Thymus (tissue), 11 donors: ENCODE results near the gene TRIM34. TPM values are rescaled to one million over a fixed set of nuclear protein-coding genes. Genes with fewer than 3 reads are reported as not detected.
"Not testable (repeated sequence)": the region's sequence is repeated elsewhere in the genome, so short reads cannot be mapped to it uniquely, and the experiment has no call there.

Source experiments
- DNase-seq, 9 donors: peaks; one replicate each; pipeline ENCODE4 v3.0.0-alpha.2; 2013; ENCODE audit warnings: low spot score in 9 of 9, low read depth in 6 of 9, missing footprints in 1 of 9
- H3K27ac ChIP-seq, 2 donors: one replicate each; pipeline ENCODE4 v1.5.1; 2013; ENCODE audit warnings: control low read depth in 1 of 2, low read depth in 1 of 2, low read length in 1 of 2, mild to moderate bottlenecking in 1 of 2, moderate library complexity in 1 of 2
- H3K27me3 ChIP-seq, 2 donors: one replicate each; pipeline ENCODE4 v1.5.1; 2013; ENCODE audit warnings: low read length in 1 of 2; ENCODE audit not compliant: control insufficient read depth in 2 of 2, insufficient read depth in 1 of 2
- H3K36me3 ChIP-seq, 2 donors: one replicate each; pipeline ENCODE4 v1.5.1; 2013; ENCODE audit warnings: low read length in 1 of 2, mild to moderate bottlenecking in 1 of 2, moderate library complexity in 1 of 2; ENCODE audit not compliant: control insufficient read depth in 2 of 2, insufficient read depth in 2 of 2
- H3K4me1 ChIP-seq, 2 donors: one replicate each; pipeline ENCODE4 v1.5.1; 2013; ENCODE audit warnings: low read length in 2 of 2; ENCODE audit not compliant: control insufficient read depth in 2 of 2, insufficient read depth in 2 of 2
- H3K4me3 ChIP-seq, 2 donors: one replicate each; pipeline ENCODE4 v1.5.1; 2013; ENCODE audit warnings: low read length in 2 of 2, control low read depth in 1 of 2, mild to moderate bottlenecking in 1 of 2
- H3K9me3 ChIP-seq, 2 donors: one replicate each; pipeline ENCODE4 v1.5.1; 2013; ENCODE audit warnings: low read length in 1 of 2, mild to moderate bottlenecking in 1 of 2; ENCODE audit not compliant: control insufficient read depth in 2 of 2, insufficient read depth in 1 of 2
- WGBS: extraction: QIAGEN DNeasy Blood & Tissue Kit; methylation state at CpG from one replicate; pipeline ENCODE4 v1.1.7; 2013; 5-methylcytosine and 5-hydroxymethylcytosine counted together
- polyA plus RNA-seq: library from polyadenylated mRNA; stranded (reverse); fragments of 200-250 nt; gene quantifications from one replicate; pipeline ENCODE4 v1.2.3, GENCODE V29; 2013
- total RNA-seq: library from RNA; stranded (reverse); fragments of 120-200 nt; gene quantifications from one replicate; pipeline ENCODE4 v1.2.4, GENCODE V29; 2013
- donor health status: healthy.

Gene TRIM34
- total and polyA plus RNA-seq, 2 donors = 8.0 to 15.0 TPM

DNA sequence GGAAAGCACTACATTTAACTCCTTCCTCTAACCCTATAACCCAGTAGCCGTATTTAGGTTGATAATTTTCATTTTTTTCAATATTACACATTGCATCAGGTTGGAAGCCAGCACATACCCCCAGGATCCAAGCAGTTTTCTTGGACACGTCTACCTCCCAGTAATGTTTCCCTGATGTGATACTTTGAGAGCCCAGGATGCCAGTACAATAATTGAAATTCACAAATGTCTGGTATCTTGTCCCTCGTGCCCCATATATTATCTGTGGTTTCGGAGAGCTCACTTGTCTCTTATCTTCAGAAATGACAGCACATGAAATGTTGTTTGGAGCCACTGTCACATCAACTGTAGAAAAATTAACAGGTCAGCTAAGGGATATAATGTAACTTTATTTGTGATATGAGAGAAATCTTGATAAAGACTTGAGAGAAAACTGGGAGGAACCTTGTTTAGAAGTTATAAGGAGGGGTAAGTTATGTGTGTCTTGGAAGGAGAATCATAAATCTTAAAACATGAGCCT is 40.3 kb downstream of the TRIM34 start:
- WGBS = 97% methylated on average over 4 of the region's 4 CpGs
- Histone ChIP-seq H3K4me1 (no peaks in the 10 kb centered on the region), H3K27me3 (no peaks in the 10 kb centered on the region), H3K9me3 (no peaks in the 10 kb centered on the region), H3K36me3 (peaks cover 15 to 36% of the 10 kb centered on the region in 2 donors), H3K27ac (no peak overlapping the region), H3K4me3 (no peak overlapping the region)
- no peak for DNase-seq

DNA sequence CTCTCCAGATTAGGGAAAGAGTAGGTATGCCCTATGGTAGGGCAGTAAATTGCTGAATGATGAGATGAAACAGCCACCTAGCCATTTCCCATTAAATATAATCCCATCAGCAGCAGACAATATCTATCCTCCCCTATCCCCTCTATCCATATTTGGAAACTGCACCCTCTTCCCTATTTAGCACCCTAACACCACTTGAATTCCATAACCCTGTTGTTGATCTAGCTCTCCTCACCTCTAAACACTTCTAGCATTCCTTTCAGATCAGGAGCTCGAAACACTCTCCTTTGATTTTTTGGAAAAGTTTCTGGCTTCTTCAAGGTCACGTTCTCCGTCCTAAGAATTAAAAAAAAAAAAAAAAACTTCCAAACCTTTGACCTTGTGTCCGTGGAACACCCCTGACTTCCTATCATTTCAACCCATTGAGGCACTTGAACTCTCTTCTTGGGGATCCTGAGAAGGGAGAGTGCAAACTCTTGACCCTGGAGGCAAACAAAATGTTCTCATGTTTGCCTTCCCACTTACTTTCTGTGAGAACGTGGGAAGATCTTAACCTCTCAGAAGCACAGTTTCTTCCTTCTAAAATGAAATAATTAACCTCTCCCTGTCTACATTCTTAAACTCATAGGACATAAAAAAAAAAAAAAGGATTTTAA is 41.1 kb downstream of the TRIM34 start:
- DNase-seq = no peak
- WGBS = 97% methylated on average over 5 of the region's 5 CpGs

DNA sequence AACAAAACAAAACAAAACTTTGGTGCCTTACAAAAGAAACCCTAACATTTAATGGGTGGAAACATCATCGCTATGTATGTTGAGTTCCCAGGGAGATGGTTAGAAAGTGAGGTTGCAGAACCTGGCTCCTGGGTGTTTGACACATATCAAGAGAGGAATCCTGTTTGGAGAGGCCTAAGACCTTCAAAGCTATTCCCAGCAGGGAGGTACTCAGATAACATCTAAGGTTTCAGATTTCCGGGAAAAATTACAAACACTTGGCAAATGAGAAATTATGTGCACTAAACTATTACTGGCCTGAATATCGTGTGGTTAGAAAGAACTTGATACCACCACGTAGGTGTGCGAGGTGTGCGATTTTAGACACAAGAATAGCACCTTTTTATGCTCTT is 41.6 kb downstream of the TRIM34 start:
- Histone ChIP-seq H3K27ac (no peak overlapping the region), H3K36me3 (peaks cover 22 to 44% of the 10 kb centered on the region in 2 donors)
- 95% methylated on average over 6 of the region's 6 CpGs for WGBS

More for the DNA sequence above, 41.1 kb downstream of the TRIM34 start:
- Histone ChIP-seq H3K27me3 (no peaks in the 10 kb centered on the region), H3K4me3 (no peak overlapping the region), H3K9me3 (no peaks in the 10 kb centered on the region), H3K4me1 (no peaks in the 10 kb centered on the region), H3K27ac (no peak overlapping the region), H3K36me3 (peaks cover 21 to 42% of the 10 kb centered on the region in 2 donors)

DNA sequence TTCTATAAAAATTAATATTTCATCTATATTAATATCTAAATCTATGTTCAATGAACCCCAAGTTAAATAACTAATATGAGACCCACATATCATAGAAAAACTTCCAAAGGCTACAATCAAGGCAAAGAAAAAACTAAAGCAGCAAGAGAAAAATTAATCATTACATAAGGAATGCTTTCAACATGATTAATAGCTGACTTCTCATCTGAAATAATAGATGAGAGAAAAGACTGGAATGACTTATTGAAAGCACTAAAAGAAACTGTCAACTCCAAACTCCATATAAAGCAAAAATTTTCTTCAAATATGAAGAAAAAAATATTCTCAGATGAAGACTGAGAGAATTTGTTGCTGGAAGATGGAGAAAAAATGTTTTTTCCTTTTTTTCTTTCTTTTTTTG is 47.0 kb downstream of the TRIM34 start:
- Histone ChIP-seq H3K4me3 (no peak overlapping the region), H3K9me3 (no peaks in the 10 kb centered on the region), H3K36me3 (peaks cover 23 to 32% of the 10 kb centered on the region in 2 donors), H3K4me1 (peaks cover 0 to 3% of the 10 kb centered on the region in 2 donors), H3K27ac (no peak overlapping the region), H3K27me3 (no peaks in the 10 kb centered on the region)
- no peak for DNase-seq

More for the DNA sequence above, 41.6 kb downstream of the TRIM34 start:
- no peaks in the 10 kb centered on the region for H3K27me3 ChIP-seq
- DNase-seq = no peak
- H3K9me3 ChIP-seq = no peaks in the 10 kb centered on the region
- H3K4me3 ChIP-seq = no peak overlapping the region
- H3K4me1 ChIP-seq = no peaks in the 10 kb centered on the region

DNA sequence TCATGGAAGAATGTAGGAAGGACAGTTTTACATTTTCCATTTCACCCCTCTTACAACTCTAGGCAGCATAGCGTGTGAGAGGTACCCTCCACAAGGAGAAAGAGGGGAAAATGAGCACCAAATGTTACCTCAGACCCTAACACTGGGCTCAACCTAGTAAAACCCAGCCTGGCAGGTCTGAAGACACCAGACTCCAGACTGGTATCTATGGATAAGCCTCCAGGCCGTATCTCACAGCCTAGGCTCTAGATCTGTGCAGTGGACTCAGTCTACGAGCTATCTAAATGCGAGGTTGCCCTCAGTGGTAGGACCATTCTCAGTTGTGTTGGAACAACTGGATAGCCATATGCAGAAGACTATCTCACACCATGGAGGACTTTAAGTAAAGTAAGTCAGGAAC is 49.6 kb downstream of the TRIM34 start:
- WGBS = 97% methylated on average over 4 of the region's 4 CpGs

DNA sequence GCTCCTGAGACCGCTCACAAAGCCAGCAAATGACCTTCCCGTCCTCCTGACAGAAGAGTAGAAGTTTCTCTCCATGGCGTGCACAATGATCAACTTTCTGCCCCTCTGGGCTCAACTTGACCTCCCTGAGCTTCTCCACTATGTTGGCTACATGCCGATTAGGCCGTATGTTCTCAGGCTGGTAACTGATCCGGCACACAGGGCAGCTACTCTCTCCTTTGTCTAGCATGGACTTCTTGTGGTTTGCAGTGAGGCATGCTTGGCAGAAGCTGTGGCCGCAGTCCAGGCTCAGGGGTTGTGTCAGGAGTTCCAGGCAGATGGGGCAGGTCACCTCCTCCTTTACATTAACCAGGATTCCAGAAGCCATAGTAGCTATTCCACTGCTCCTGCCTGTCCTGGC is 55.0 kb downstream of the TRIM34 start:
- Histone ChIP-seq H3K27me3 (no peaks in the 10 kb centered on the region), H3K9me3 (no peaks in the 10 kb centered on the region), H3K27ac (no peak overlapping the region), H3K4me1 (peaks cover 3 to 5% of the 10 kb centered on the region in 2 donors), H3K36me3 (peaks cover 23 to 24% of the 10 kb centered on the region in 2 donors), H3K4me3 (no peak overlapping the region)
- no peak for DNase-seq
- 96% methylated on average over 7 of the region's 7 CpGs for WGBS

More for the DNA sequence above, 49.6 kb downstream of the TRIM34 start:
- no peak for DNase-seq
- Histone ChIP-seq H3K4me3 (no peak overlapping the region), H3K27ac (peak overlapping the region in 1 of 2 donors; percentile 5), H3K27me3 (no peaks in the 10 kb centered on the region), H3K36me3 (peaks cover 31% of the 10 kb centered on the region in 2 donors), H3K4me1 (peaks cover 0 to 3% of the 10 kb centered on the region in 2 donors), H3K9me3 (no peaks in the 10 kb centered on the region)

DNA sequence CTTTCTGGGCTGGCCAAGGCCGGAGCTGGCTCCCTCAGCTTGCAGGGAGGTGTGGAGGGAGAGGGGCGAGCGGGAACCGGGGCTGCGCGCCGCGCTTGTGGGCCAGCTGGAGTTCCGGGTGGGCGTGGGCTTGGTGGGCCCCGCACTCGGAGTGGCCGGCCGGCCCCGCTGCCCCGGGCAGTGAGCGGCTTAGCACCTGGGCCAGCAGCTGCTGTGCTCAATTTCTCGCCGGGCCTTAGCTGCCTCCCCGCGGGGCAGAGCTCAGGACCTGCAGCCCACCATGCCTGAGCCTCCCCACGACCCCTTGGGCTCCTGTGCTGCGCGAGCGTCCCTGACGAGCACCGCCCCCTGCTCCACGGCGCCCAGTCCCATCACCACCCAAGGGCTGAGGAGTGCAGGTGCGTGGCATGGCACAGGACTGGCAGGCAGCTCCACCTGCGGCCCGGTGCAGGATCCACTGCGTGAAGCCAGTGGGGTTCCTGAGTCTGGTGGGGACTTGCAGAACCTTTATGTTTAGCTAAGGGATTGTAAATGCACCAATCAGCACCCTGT is 58.2 kb downstream of the TRIM34 start:
- not testable (repeated sequence) for H3K4me1 ChIP-seq, H3K4me3 ChIP-seq

GRCh38 chr11:5683620-5684019 is 58.8 kb downstream of the TRIM34 start:
- WGBS = 34% methylated on average over 7 of the region's 7 CpGs
- not testable (repeated sequence) for H3K27ac ChIP-seq, H3K4me1 ChIP-seq, H3K27me3 ChIP-seq, DNase-seq, H3K9me3 ChIP-seq
- Histone ChIP-seq H3K36me3 (peaks cover 11% of the 10 kb centered on the region in 2 donors), H3K4me3 (peak overlapping the region; percentile 65 to 78)

More for the DNA sequence above, 58.2 kb downstream of the TRIM34 start:
- H3K27ac ChIP-seq, DNase-seq, H3K27me3 ChIP-seq, H3K9me3 ChIP-seq: not testable (repeated sequence)
- WGBS = 96% methylated on average over 33 of the region's 33 CpGs
- H3K36me3 ChIP-seq = peaks cover 17 to 18% of the 10 kb centered on the region in 2 donors

- peak in 1 of 9 donors; percentile 11 for DNase-seq
- peak overlapping the region; percentile 93 to 99 for H3K27ac ChIP-seq
- WGBS = 5% methylated on average over 8 of the region's 8 CpGs
- H3K9me3 ChIP-seq = no peaks in the 10 kb centered on the region
- H3K4me3 ChIP-seq = peak overlapping the region; percentile 65 to 78
- H3K4me1 ChIP-seq = peaks cover 3 to 9% of the 10 kb centered on the region in 2 donors
- H3K36me3 ChIP-seq = peaks cover 6 to 7% of the 10 kb centered on the region in 2 donors
- no peaks in the 10 kb centered on the region for H3K27me3 ChIP-seq
Observed at GRCh38 chr11:5684036-5684645, 59.3 kb downstream of the TRIM34 start.
